ENCODE results near the gene NID1. TPM values are rescaled to one million over a fixed set of nuclear protein-coding genes. Genes with fewer than 3 reads are reported as not detected.
"Not testable (repeated sequence)": the region's sequence is repeated elsewhere in the genome, so short reads cannot be mapped to it uniquely, and the experiment has no call there.

Gene NID1
- total and polyA plus RNA-seq, 2 experiments from 2014 or later: 77.7 to 82.0 TPM

- no peaks in the 10 kb centered on the region for H4K20me1 ChIP-seq (ENCODE audit: insufficient read depth)
- H3K27me3 ChIP-seq (replicated peaks; ENCODE audit: insufficient read depth): no peaks in the 10 kb centered on the region
- peak overlapping the region; percentile 97 for H3K4me2 ChIP-seq (ENCODE audit: unreplicated experiment)
- H2AFZ ChIP-seq: peak overlapping the region; percentile 92
- peaks cover 5% of the 10 kb centered on the region for H3K36me3 ChIP-seq (ENCODE audit: low read depth)
- H3K4me3 ChIP-seq: peak overlapping the region; percentile 75
- in situ Hi-C loops (cut with MboI): loop anchor here (25.0 kb wide), 2 partner anchors 109 to 459 kb away; partner anchors contain the start of genes B3GALNT2 and LYST
- H3K9ac ChIP-seq: peak overlapping the region; percentile 98
- no peaks in the 10 kb centered on the region for H3K79me2 ChIP-seq (ENCODE audit: insufficient read depth)
- peak overlapping the region; percentile 100 for H3K27ac ChIP-seq
- H3K9me2 ChIP-seq (ENCODE audit: insufficient read depth): no peaks in the 10 kb centered on the region
- H3F3A ChIP-seq (ENCODE audit: insufficient read depth): peaks cover 26% of the 10 kb centered on the region
- TF ChIP-seq EZH2 (IDR thresholded peaks at IDR 0.05; ENCODE audit: insufficient read depth, poor library complexity, severe bottlenecking) (no peak), EZH2phosphoT487 (IDR thresholded peaks at IDR 0.05; ENCODE audit: insufficient read depth, low read depth) (no peak)
- H3K4me1 ChIP-seq (ENCODE audit: insufficient read depth): peaks cover 26% of the 10 kb centered on the region
- peak; percentile 97 for DNase-seq
- no peaks in the 10 kb centered on the region for H3K9me3 ChIP-seq (ENCODE audit: low read depth)
- WGBS, 2 experiments (ENCODE audit: low coverage in 1 of 2, low lambda C conversion rate in 2 of 2, missing lambda C conversion rate in 2 of 2): 5 to 6% methylated on average over 29 of the region's 29 CpGs
These were observed 93.1 kb downstream of the NID1 start for GRCh38 chr1:235971571-235972310.

GRCh38 chr1:235971020-235971419, 93.9 kb downstream of the NID1 start:
- peaks cover 26% of the 10 kb centered on the region for H3F3A ChIP-seq (ENCODE audit: insufficient read depth)
- H3K27me3 ChIP-seq (replicated peaks; ENCODE audit: insufficient read depth): no peaks in the 10 kb centered on the region
- TF ChIP-seq EZH2 (IDR thresholded peaks at IDR 0.05; ENCODE audit: insufficient read depth, poor library complexity, severe bottlenecking) (no peak), EZH2phosphoT487 (IDR thresholded peaks at IDR 0.05; ENCODE audit: insufficient read depth, low read depth) (no peak)
- no peaks in the 10 kb centered on the region for H3K9me2 ChIP-seq (ENCODE audit: insufficient read depth)
- H3K79me2 ChIP-seq (ENCODE audit: insufficient read depth): no peaks in the 10 kb centered on the region
- no peaks in the 10 kb centered on the region; the same call in 1 of the 2 replicates for H3K36me3 ChIP-seq (ENCODE audit: low read depth)
- no peak overlapping the region for H3K4me3 ChIP-seq
- WGBS, 2 experiments (ENCODE audit: low coverage in 1 of 2, low lambda C conversion rate in 2 of 2, missing lambda C conversion rate in 2 of 2): 60 to 63% methylated on average over 3 of the region's 3 CpGs
- peak overlapping the region; percentile 98 for H3K9ac ChIP-seq
- peak overlapping the region; percentile 100 for H3K27ac ChIP-seq
- H3K4me1 ChIP-seq (ENCODE audit: insufficient read depth): peaks cover 26% of the 10 kb centered on the region
- H3K9me3 ChIP-seq (ENCODE audit: low read depth): no peaks in the 10 kb centered on the region
- in situ Hi-C loops (cut with MboI): loop anchor here (25.0 kb wide), 2 partner anchors 109 to 459 kb away; partner anchors contain the start of genes B3GALNT2 and LYST
- H2AFZ ChIP-seq: peak overlapping the region; percentile 92
- DNase-seq: no peak
- peak overlapping the region; percentile 97 for H3K4me2 ChIP-seq (ENCODE audit: unreplicated experiment)
- no peaks in the 10 kb centered on the region for H4K20me1 ChIP-seq (ENCODE audit: insufficient read depth)

- Histone ChIP-seq H3K9me3 (ENCODE audit: low read depth) (no peaks in the 10 kb centered on the region), H3K27ac (no peak overlapping the region), H3K79me2 (ENCODE audit: insufficient read depth) (no peaks in the 10 kb centered on the region), H3K36me3 (ENCODE audit: low read depth) (no peaks in the 10 kb centered on the region), H2AFZ (no peak overlapping the region), H3K9me2 (ENCODE audit: insufficient read depth) (no peaks in the 10 kb centered on the region), H3K4me3 (no peak overlapping the region), H3K4me1 (ENCODE audit: insufficient read depth) (peaks cover 19% of the 10 kb centered on the region), H3K27me3 (replicated peaks; ENCODE audit: insufficient read depth) (no peaks in the 10 kb centered on the region), H4K20me1 (ENCODE audit: insufficient read depth) (no peaks in the 10 kb centered on the region), H3K9ac (no peak overlapping the region), H3K4me2 (ENCODE audit: unreplicated experiment) (no peak overlapping the region), H3F3A (ENCODE audit: insufficient read depth) (peaks cover 22% of the 10 kb centered on the region)
- 86 to 92% methylated on average over 5 of the region's 5 CpGs for WGBS, 2 experiments (ENCODE audit: low coverage in 1 of 2, low lambda C conversion rate in 2 of 2, missing lambda C conversion rate in 2 of 2)
- TF ChIP-seq EZH2phosphoT487 (IDR thresholded peaks at IDR 0.05; ENCODE audit: insufficient read depth, low read depth) (no peak), EZH2 (IDR thresholded peaks at IDR 0.05; ENCODE audit: insufficient read depth, poor library complexity, severe bottlenecking) (no peak)
- in situ Hi-C loops (cut with MboI): loop anchor here (10.0 to 25.0 kb wide), 3 partner anchors 107 to 457 kb away; partner anchors contain the start of genes B3GALNT2 and LYST
- DNase-seq: no peak
These were observed 96.1 kb downstream of the NID1 start for GRCh38 chr1:235968831-235969230.

GRCh38 chr1:235966134-235966533, 98.8 kb downstream of the NID1 start:
- not testable (repeated sequence) for H3K27me3 ChIP-seq (replicated peaks; ENCODE audit: insufficient read depth); H3K9me2 ChIP-seq (ENCODE audit: insufficient read depth); H3K4me2 ChIP-seq (ENCODE audit: unreplicated experiment); H3K27ac ChIP-seq; H3K9ac ChIP-seq; H4K20me1 ChIP-seq (ENCODE audit: insufficient read depth); H3K4me3 ChIP-seq; DNase-seq; H3F3A ChIP-seq (ENCODE audit: insufficient read depth); H3K9me3 ChIP-seq (ENCODE audit: low read depth); H3K4me1 ChIP-seq (ENCODE audit: insufficient read depth); H3K79me2 ChIP-seq (ENCODE audit: insufficient read depth); H3K36me3 ChIP-seq (ENCODE audit: low read depth); H2AFZ ChIP-seq
- 76 to 83% methylated on average over 5 of the region's 5 CpGs for WGBS, 2 experiments (ENCODE audit: low coverage in 1 of 2, low lambda C conversion rate in 2 of 2, missing lambda C conversion rate in 2 of 2)
- in situ Hi-C loops (cut with MboI): loop anchor here (10.0 to 25.0 kb wide), 3 partner anchors 104 to 454 kb away; partner anchors contain the start of genes B3GALNT2 and LYST
